Stimulated activated CD4-positive, alpha-beta T cell treated with anti-CD3 and anti-CD28 coated beads, TNF-alpha, amount 100 ng/mL, for 48 hours (primary cell): ENCODE data around the gene TSHR.
"Not testable (repeated sequence)": the region's sequence is repeated elsewhere in the genome, so short reads cannot be mapped to it uniquely, and the experiment has no call there.

Source experiments
- DNase-seq, 3 donors: peaks; one replicate each; pipeline ENCODE4 v3.0.0-alpha.2; 2020; ENCODE audit warnings: low read depth in 3 of 3

The TSHR gene

DNA sequence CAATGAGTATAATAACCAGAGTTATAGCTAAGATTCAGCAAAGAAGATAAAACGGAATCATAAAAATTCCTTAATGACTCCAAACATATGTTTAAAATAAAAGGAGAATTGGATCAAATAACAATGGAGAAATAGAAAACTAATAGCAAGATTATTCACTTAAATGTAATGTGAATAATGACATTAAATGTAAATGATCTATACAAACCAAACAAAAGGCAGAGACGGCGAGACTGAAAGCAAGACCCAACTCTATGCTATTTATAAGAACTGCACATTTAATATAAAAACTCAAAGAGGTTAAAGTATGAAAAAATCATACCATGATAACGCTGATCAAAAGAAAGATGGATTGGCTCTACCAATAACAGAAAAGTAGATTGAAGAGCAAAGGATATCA, 3.9 kb upstream of the TSHR start:
- no peak for DNase-seq

DNA sequence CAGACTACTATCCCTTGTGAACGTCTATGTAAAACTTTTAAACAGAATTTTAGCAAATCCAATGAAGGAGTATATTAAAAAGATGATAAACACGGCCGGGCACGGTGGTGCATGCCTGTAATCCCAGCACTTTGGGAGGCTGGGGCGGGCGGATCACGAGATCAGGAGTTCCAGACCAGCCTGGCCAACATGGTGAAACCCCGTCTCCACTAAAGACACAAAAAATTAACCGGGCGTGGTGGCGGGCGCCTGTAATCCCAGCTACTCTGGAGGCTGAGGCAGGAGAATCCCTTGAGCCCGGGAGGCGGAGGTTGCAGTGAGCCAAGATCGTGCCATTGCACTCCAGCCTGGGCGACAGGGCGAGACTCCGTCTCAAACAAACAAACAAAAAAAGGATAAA, 2.2 kb upstream of the TSHR start:
- DNase-seq: not testable (repeated sequence)

DNA sequence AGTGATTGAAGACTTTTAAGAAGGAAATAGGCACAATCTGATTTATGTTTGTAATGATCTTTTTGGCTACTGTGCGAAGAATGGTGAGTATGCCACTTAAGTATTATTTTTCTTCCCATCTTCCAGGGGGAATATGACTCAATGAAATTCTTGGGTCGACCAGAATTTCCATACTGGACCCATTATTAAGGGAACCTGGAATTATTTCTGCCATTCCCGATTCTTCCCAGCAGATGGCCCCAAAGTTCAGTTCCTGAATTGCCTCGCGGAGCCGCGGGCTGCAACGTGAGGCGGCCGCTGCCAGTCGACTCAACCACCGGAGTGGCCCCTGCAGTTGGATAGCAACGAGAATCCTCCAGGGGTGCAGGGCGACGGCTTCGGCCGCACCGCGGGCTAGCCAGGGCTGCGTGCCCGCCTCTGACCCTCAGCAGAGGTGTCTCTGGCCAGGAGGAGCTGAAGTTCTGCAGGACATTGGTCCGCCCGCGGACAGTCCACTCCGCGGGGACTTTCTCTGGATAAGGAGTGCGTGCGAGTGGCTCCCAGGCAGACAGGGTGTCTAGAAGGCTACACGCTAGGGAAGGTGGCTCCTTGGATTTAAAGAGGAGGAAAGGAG, 628 bp upstream of the TSHR start:
- peak; percentile 48 to 59 (median 55) for DNase-seq

DNA sequence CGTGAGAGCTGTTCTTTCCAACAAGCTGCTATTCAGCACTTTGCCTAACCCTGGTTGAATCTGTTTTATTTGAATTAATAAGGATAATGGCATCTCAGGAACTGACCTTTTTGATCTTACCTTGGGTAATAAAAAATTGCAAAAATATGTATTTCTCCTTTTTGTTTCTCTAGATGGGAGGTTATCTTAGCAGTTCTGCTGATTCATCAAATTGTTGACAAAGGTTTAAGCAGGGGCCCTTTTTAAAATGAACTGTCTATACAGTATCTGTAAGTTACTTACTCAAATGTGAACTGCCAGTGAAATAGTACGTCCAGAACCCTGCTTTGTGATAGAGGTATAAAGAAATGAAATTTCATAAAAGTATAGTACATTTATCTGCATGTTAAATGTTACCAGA, 681 bp downstream of the TSHR start:
- DNase-seq: no peak

DNA sequence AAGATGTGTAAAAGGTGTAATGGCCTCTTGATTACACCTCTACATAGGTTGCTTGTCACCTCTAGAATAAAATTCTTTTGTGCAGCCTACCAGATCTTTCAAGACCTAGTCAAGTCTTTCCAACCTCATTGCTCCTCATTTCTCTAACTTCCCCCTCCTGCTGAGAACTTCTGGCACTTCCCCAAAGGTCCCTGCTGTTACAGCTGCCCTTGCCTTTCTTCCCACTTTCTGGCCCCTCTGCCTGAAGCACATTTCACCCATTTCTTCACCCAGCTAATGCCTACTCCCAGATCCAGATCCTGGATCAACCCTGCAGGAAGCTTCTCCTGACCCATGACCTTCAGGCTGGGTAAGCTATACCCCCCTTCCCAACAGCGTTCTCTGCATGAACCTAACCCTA, 1.5 kb downstream of the TSHR start:
- DNase-seq: no peak

DNA sequence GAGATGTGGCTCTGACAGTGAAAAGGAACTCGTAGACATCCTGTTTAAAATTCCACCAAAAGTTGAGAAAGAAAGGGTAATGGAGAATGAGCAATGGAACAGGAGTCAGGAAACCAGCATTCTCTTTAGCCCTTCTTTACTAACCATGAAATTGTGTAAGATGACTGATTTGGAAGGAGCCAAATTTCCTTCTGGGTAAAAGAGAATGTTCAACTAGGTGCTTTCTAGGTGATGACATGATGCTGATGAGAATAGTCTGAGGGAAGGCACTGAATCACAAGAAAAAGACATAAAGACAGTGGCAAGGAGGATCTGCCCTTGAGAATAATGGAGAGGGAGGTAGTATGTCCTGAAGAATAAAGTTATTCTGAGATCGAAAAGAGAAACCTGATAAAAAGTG, 2.2 kb downstream of the TSHR start:
- no peak for DNase-seq

DNA sequence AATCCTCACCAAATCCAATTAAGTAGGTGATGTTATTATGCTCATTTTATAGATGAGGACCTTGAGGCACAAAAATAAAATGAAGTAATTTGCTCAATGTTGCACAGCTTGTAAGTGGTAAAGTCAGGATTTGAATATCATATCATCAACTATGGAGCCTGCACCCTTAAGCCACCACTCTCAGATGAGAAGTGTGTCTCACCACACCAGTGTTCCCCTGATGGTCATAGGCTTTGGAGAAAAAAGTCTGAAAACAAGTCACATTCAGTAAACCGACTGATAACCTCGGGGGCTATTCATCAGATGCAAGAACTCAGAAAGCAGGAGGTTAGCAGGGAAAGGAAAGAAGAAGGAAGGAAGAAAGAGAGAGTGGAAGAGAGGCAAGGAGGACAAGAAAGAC, 2.8 kb downstream of the TSHR start:
- DNase-seq: no peak

DNA sequence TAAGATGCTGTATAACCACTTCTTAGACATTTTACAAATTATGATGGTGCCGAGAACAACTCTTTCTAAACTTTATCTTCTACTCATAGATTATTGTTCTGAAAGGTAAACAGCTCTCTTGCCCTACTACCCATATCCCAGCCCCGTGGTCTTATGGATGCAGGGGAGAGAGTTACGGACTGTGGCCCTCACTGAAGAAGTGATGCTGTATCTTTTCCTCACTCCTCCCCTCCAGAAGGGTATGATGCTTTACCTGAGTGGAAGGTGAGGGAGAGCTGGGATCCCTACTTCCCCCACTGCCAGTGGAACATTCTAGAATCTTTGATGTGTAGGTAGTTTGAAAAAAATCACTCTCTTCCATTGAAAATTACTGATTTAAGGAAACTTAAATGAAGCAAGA, 3.5 kb downstream of the TSHR start:
- no peak for DNase-seq

DNA sequence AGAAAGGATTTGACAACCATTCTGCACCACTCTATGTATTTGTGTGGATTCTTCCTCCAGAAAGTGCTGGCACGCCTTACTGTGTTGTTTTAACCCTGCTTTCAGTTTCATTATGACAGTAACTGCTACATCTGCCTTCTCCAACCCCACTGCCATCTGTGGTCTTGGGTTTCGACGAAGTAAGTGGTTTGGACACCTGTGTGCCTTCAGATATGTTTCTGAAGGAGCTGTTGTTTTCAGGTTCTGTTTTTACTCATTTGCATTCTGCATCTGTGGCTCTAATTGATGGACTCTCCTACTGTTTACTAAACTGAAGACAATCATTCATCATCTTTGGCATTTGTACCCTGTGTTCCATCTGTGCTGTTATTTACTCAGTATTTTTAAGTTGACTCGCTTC, 4.1 kb downstream of the TSHR start:
- DNase-seq: peak in 2 of 3 donors; percentile 21 to 31

DNA sequence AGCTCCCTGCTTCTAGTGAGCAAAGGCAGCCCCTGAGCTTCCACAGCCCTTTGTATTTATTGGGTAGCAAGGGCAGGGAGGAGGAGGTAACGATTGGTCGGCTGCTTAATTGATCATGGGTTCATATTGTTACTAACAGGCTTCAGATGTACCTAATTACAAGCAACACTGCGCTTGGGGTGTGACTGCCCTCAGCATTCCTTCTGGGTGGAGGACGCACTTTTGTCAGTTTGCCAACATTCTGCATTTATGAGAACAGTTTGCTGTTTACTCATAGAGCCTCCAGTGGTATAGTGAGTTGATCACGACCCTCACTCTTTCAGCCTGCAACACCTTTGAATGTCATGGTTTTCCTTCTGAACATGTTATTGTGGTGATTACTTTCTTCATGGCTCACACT, 9.6 kb downstream of the TSHR start:
- no peak for DNase-seq

DNA sequence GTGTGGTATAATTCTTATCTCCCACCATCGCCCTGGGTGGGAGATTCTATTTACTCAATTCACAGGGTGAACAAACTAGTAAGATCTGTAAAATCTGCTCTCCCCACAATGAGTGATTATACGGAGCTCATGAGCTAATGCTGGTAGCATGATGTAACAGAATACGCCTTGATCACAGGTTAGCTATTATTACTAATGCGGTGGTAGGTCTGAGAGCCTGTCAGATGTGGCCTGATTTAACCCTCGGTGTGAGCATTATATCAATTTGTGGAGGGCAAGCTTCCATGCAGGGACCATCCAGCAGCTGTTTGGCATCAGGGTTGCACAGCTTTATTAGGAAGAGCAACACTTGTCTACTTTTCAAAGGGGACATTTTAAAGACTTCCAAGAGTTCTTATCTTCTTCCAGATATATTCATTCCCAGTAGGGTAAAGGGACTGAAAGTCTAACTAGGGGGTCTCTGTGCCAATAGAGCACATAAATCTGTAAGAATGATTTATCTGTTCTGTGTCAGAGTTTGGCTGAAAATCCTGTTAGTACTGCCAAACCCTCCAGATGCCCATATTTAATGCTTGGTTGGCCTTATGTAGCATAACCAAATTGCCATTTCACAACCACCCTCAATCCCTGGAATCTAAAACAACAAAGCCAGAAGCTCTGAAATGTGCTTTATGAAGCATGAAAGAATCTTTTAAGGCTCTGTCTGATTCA, 18.7 kb downstream of the TSHR start:
- no peak for DNase-seq

DNA sequence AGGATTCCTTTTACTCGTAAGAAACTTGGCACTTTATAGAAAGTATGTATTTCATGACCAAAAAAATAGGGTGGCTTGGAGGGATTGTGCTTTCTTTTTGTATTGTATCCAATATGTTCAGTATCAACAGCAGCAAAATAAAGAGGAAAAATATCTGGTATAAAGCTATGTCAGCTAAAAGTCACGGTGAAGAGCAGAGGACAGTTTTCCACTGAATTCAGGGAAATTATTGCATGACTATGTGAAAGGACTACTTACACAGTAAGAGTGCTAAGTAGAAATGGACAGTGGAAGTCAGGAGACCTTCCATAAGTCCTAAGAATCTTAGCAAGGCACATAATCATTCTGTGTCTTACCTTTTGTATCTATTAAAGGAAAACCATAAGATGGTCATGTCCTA, 19.3 kb downstream of the TSHR start:
- no peak for DNase-seq

DNA sequence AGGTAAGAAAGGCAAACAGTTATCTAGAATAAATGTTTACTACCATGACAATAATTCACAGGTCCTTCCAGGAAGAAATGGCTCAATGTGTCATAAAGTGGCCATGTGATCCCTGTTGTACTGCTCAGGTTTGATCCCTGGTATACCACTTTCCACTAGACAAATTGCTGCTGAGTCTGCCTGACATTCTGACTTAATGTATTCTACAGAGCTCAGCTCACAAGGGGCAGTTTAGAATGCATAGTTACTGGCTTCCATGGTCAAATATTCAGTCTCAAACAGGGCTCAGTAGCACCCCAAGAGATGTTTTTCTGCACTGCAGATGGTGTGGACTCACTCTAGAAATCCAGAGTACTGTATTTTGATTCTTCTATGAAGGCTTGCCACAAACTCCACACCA, 21.8 kb downstream of the TSHR start:
- no peak for DNase-seq

DNA sequence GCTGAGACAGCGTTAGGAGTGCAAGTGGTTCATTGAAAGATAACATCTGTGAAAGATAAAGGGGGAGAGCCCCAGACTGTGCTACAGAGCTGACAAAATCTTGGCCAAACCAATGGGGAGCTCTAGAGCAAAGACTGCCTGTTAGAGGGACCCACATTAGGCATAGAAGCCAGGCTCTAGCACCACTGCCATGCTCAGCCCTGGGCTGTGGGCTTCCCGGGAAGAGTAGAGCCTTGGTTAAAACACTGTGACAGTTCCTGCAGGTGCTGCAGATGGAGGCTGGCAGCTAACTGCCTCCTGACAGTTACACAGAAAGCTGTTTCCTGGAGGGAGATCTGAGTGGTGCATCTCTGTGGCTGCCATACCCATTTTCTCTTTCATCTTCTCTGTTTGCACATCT, 23.0 kb downstream of the TSHR start:
- DNase-seq: no peak

DNA sequence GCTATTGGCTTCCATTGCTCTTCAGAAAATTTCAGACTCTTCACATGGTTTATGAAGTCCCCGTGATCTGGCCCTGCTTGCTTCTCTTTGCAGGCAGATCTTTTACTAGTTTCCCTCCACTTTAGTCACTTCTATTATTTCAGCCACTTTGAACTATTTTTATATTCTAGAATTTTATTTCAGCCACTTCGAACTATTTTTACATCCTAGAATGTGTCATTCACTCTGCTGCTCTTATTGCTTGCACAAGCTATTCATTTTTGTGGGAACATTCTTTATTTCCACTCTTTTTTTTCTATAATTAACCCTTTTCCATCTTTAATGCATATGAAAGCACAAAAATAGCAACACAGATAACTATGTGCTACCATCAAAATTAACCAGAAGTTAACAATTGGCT, 24.5 kb downstream of the TSHR start:
- DNase-seq: no peak

DNA sequence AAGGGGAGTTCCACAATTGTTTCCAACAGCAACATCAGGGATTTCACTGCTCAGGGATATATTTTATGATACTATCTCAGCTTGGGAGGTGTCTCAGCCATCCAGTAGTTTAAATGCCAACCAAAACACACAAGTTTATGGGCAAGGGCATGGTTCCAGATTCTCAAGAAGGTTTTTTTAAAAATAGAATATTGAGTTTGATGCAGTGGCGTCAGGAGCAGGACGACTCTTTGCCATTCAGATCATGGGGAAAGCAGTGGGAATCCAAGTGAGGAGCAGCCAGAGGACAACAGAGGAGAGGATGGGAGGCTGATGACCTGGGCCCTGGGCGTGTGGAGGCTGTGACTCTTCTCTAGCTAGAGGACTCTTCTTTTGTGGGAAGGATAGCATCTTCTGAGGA, 25.7 kb downstream of the TSHR start:
- no peak for DNase-seq

DNA sequence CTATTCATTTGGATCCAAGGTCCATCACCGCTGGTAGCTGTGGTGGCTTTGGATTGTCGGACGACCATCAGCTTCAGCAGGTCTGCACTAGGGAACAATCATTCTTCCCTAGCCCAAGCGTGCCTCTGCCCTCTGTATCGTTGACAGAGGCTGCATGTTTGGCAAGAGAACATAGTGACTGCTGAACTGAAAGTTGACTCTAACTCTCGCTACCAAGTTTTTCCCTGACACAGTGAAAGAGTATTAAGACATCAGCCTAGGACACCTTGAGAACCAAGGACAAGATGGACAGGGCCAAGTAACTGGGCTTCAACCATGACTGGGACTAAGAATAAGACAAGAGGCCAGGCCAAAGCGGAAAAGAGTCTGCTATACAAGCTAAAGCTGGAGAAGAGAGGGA, 26.3 kb downstream of the TSHR start:
- DNase-seq: no peak

DNA sequence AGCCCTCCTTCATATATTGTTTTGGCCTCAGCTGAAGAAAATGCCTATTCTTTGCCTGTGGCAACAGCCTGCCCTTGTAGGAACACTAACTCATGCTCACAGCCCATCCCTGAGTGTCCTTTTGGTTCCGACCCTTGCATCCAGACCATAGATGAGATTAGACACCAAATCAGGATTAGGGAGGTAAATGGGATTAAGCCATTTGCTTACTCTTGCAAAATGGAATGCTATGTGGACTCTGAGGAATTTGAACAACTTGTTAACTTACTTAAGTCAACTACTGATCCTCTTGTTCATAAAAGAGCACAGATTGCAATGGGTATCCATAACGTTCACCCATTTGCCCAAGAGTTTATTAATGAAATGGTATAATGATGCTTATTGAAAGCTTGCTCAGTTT, 27.3 kb downstream of the TSHR start:
- no peak for DNase-seq

DNA sequence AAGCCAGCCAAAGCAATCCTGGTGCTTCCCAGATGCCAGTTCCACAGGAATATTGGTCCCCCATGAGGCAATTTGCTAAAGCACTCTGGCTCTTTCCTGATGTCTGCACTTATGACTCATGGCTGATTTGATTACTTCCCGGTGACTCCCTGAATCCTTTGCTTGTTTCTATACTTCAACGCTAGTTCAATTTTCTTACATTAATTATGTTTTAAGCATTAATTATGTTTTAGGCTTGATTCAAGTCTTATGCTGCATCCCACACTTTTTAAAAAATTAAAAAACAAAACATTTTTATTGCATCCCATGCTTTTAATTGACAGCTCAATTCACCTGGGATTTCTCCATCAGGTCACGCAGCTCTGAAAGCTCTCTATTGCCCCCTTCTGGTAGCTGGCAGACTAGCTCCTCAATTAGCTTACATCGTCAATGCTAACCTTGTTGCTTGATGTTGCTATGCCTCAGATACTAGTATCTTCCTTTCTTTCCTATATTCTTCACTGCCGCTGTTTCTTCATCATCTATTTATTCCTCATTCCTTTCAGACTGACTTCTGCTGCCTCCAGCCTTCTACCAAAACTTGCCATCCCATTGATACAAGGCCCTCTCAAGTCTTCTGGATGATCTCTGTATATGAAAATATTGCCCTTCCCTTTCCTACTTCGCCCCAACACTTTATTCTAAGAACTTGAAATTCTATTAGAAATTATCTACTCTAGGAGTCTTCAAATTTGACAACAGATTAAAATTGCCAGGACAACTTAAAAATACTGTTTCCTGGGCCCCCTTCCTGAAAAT, 32.0 kb downstream of the TSHR start:
- DNase-seq: peak in 2 of 3 donors; percentile 31 to 38

DNA sequence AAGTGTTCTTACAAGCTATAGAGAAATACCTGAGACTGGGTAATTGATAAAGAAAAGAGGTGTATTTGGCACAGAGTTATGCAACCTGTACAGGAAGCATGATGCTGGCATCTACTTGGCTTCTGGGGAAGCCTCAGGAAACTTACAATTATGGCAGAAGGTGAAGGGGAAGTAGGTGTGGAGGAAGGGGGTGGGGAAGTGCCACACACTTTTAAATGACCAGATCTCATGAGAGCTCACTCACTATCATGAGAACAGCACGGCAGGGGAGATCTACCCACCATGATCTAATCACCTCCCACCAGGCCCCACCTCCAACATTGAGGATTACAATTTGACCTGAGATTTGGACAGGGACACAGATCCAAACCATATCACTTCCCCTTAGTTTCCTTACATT, 32.8 kb downstream of the TSHR start:
- DNase-seq: no peak

DNA sequence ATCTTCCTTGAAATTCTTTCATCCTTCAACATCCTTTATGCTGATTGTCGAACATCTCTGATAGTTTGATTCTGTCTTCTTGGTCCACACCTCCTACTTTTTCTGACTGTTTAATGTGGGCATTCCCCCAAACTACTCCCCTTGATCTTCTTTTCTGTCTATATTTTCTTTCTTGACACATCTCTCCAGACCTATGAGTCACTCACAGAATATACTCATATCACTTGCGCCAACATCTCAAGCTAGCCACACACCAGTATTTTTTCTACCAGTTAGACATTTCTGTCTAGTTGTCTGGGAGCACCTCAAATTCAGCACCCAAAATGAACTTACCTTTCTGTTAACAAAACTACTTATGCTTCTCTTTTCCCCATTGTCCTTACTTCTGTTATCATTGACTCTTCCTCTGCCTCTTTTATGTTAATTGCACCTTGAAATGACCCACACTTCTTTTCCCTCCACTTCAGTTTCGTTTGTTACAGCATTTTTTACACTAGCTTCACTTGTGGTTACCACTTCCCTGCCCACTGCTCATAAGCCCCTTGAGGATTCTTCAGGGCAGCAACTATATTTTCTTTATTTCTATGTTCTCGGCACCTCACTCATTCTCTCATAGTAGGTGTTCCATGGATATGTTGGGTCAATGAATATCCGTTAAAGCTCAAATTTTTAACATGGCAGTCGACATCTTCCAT, 33.5 kb downstream of the TSHR start:
- no peak for DNase-seq

DNA sequence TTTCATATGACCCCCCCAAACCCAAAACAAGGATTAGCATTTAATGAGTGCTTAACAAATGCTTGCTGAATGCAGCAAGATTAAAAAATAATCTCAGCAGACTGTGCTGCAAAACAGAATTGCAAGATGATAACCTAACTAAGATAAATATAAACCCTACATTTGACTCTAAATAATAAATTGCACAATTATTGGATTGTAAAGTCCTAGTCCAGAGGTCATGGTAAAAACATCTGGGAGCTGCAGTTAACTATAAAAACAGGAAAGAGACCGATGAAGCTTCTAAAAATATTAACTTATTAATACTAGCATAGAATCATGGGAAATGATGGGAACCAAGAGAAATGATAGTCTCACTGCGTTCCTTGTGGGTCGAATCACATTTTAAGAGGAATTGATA, 37.2 kb downstream of the TSHR start:
- DNase-seq: no peak
